DOHH2 (cell line): ENCODE data around the gene SRSF2.
"Not testable (repeated sequence)": the region's sequence is repeated elsewhere in the genome, so short reads cannot be mapped to it uniquely, and the experiment has no call there.

ENCODE experiments used
- H3F3A ChIP-seq: fragments of 200-600 bp; sonication (generic), shearing (Covaris generic); 2 replicates; pipeline ENCODE4 v1.6.0; 2016; ENCODE audit warnings: antibody characterized with exemption, mild to moderate bottlenecking; ENCODE audit not compliant: control insufficient read depth, insufficient read depth
- H3K27ac ChIP-seq: fragments of 200-600 bp; sonication (generic); 2 replicates; pipeline ENCODE4 v1.5.1; 2014; ENCODE audit warnings: low read depth, mild to moderate bottlenecking, low read length, moderate library complexity
- H3K27me3 ChIP-seq: fragments of 200-600 bp; sonication (generic); 2 replicates; pipeline ENCODE4 v1.6.1; 2014; ENCODE audit warnings: mild to moderate bottlenecking, low read length, mixed read lengths; ENCODE audit not compliant: control insufficient read depth
- H3K36me3 ChIP-seq: fragments of 200-600 bp; sonication (generic); 2 replicates; pipeline ENCODE4 v1.6.1; 2014; ENCODE audit warnings: mild to moderate bottlenecking, low read length, moderate library complexity, mixed read lengths; ENCODE audit not compliant: control insufficient read depth
- H3K4me1 ChIP-seq: fragments of 200-600 bp; sonication (generic); 2 replicates; pipeline ENCODE4 v1.6.1; 2014; ENCODE audit warnings: mild to moderate bottlenecking, low read length, mixed read lengths; ENCODE audit not compliant: control insufficient read depth
- H3K4me2 ChIP-seq: fragments of 200-600 bp; sonication (generic); 2 replicates; pipeline ENCODE4 v1.6.0; 2014; ENCODE audit warnings: mild to moderate bottlenecking, low read length, moderate library complexity
- H3K4me3 ChIP-seq: fragments of 200-600 bp; sonication (generic); 2 replicates; pipeline ENCODE4 v1.5.1; 2014; ENCODE audit warnings: mild to moderate bottlenecking, low read length, mixed read lengths
- H3K79me2 ChIP-seq: fragments of 200-600 bp; sonication (generic); 2 replicates; pipeline ENCODE4 v1.6.1; 2014; ENCODE audit warnings: mild to moderate bottlenecking, low read length, mixed read lengths; ENCODE audit not compliant: control insufficient read depth
- H3K9me2 ChIP-seq: fragments of 200-600 bp; sonication (generic); replicated peaks from 2 replicates; pipeline ENCODE4 v1.6.1; 2014; ENCODE audit warnings: mild to moderate bottlenecking, low read length, mixed read lengths; ENCODE audit not compliant: control insufficient read depth
- H3K9me3 ChIP-seq: fragments of 200-600 bp; sonication (generic); 2 replicates; pipeline ENCODE4 v1.6.1; 2014; ENCODE audit warnings: antibody characterized with exemption, low read length, mixed read lengths; ENCODE audit not compliant: control insufficient read depth, insufficient read depth
- H4K20me1 ChIP-seq: fragments of 200-600 bp; sonication (generic); 2 replicates; pipeline ENCODE4 v1.6.0; 2014; ENCODE audit warnings: low read depth, mild to moderate bottlenecking, antibody characterized with exemption, low read length, moderate library complexity; ENCODE audit not compliant: control insufficient read depth, insufficient read depth
- CTCF ChIP-seq: fragments of 200-600 bp; sonication (generic); IDR thresholded peaks from one replicate; pipeline ENCODE4 v1.5.1; 2014; ENCODE audit warnings: antibody characterized with exemption, mild to moderate bottlenecking, low read depth, low read length; ENCODE audit not compliant: poor library complexity, severe bottlenecking
- EZH2phosphoT487 ChIP-seq: fragments of 200-600 bp; sonication (generic); IDR thresholded peaks from 2 replicates; pipeline ENCODE4 v1.6.1; 2017; ENCODE audit warnings: borderline replicate concordance, mild to moderate bottlenecking, antibody characterized with exemption, low read length, moderate library complexity, mixed read lengths

SRSF2 gene

DNA sequence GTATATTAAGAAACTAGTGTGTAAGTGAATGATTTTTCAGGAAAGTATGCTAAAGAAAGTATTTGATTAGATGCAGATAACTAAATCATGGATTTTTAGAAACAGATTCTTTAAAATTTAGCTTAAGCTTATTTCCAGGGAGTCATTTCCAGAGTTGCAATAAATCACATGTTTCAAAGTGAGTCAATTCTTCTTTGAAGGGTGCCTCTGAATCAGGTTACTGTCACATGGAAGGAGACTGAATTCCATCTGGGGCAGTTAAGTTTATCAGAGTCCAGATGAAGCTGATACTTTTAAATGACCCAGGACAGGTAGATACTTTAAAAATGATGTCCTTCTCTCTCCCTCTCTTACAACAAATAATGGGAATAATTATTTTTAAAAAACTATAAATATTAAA, 5.8 kb upstream of the SRSF2 start:
- peaks cover 42% of the 10 kb centered on the region for H3K36me3 ChIP-seq
- no peak overlapping the region for H3K4me2 ChIP-seq
- no peaks in the 10 kb centered on the region for H3K9me2 ChIP-seq
- H3K4me1 ChIP-seq, result peaks cover 12% of the 10 kb centered on the region
- no peaks in the 10 kb centered on the region for H3K9me3 ChIP-seq
- no peaks in the 10 kb centered on the region for H3K27me3 ChIP-seq
- no peaks in the 10 kb centered on the region for H3F3A ChIP-seq
- TF ChIP-seq EZH2phosphoT487, result no peak
- no peak for TF ChIP-seq CTCF
- H3K4me3 ChIP-seq, result no peak overlapping the region
- peaks cover 17% of the 10 kb centered on the region for H3K79me2 ChIP-seq
- no peaks in the 10 kb centered on the region; the same call in 1 of the 2 replicates for H4K20me1 ChIP-seq
- no peak overlapping the region for H3K27ac ChIP-seq

DNA sequence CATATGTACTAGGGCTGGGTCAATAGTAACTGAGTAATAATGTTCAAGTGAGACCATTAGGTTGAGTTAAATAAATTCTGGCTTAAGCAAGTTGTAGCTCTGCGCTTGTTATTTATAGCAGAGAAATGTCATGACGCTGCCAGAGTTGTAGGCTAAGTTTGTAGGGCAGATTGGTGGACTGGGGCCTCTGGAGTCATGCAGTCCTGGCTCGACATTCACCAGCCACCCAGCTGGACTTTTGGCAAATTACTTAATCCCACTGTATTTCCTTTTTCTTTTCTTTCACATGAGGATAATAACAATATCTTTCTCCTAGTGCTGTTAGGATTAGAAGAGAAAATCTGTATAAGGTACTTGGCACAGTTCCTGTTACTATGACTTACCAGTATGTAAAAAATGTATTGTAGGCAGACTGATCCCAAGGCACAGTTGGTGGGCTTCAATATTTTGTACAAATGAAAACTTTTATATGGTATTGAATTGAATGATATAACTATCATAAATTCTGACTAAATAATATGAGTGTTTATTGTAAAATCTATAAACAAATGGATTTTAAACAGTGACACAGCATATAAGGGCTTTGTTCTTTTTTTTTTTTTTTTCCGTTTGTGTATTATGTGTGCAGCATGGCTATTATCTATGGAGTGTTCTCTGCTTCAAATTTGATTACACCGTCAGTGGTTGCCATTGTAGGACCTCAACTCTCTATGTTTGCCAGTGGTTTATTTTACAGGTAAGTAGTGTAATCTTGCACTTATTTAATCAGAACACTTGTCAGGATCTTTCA, 3.4 kb upstream of the SRSF2 start:
- Histone ChIP-seq H3K9me3 (no peaks in the 10 kb centered on the region), H3K27ac (no peak overlapping the region), H3K4me3 (no peak overlapping the region), H3K27me3 (no peaks in the 10 kb centered on the region), H4K20me1 (peaks cover 5% of the 10 kb centered on the region), H3K9me2 (no peaks in the 10 kb centered on the region), H3K4me2 (no peak overlapping the region), H3K36me3 (peaks cover 51% of the 10 kb centered on the region), H3K4me1 (peaks cover 12% of the 10 kb centered on the region), H3K79me2 (peaks cover 35% of the 10 kb centered on the region), H3F3A (peaks cover 11% of the 10 kb centered on the region)
- no peak for TF ChIP-seq EZH2phosphoT487
- TF ChIP-seq CTCF, result no peak

DNA sequence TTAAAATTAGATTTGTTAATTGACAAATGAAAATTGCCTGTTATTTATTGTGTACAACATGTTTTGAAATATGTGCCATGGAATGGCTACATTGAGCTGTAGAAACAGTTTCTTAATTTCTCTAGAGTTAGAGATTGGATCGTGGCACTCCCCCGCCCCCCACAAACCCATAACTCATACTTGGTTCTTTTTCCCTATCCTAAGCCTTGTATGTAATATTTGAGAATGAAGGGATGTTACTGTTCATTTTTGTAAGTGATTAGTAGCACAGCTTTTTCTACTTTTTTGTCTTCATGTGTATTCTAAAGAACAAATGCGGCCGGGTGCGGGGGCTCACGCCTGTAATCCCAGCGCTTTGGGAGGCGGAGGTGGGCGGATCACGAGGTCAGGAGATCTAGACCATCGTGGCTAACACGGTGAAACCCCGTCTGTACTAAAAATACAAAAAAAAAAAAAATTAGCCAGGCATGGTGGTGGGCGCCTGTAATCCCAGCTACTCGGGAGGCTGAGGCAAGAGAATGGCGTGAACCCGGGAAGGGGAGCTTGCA, 2.5 kb upstream of the SRSF2 start:
- Histone ChIP-seq H3K79me2 (peaks cover 44% of the 10 kb centered on the region), H3F3A (peaks cover 20% of the 10 kb centered on the region), H3K4me2 (peak overlapping the region; percentile 67), H4K20me1 (peaks cover 14% of the 10 kb centered on the region), H3K4me1 (peaks cover 16% of the 10 kb centered on the region), H3K4me3 (peak overlapping the region; percentile 84; the same call in 1 of the 2 replicates), H3K36me3 (peaks cover 51% of the 10 kb centered on the region)
- H3K9me2 ChIP-seq, H3K9me3 ChIP-seq, H3K27me3 ChIP-seq, H3K27ac ChIP-seq: not testable (repeated sequence)

DNA sequence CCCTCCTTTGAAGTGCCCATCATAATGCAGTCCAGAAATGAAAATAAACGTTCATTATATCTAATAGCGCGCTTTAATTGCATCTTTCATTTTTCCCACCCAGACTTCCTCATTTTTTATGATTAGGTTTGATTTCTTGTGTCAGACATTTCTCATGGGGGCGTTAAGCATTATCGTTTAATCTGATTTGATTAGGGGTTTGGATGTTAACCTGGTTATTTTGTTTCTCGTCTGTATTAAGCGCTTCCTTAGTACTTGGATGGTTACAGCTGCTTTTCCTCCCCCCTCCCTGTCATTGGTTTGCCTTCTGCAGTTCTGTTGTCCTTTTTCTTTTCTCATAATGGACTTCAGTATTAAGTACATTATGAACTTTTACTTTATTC, 1.3 kb upstream of the SRSF2 start:
- Histone ChIP-seq H3K4me3 (peak overlapping the region; percentile 84), H3K9me2 (no peaks in the 10 kb centered on the region), H3K36me3 (peaks cover 54% of the 10 kb centered on the region), H3K27me3 (no peaks in the 10 kb centered on the region), H3K9me3 (no peaks in the 10 kb centered on the region), H3K4me1 (peaks cover 28% of the 10 kb centered on the region), H3F3A (peaks cover 32% of the 10 kb centered on the region), H4K20me1 (peaks cover 26% of the 10 kb centered on the region), H3K4me2 (peak overlapping the region; percentile 67), H3K27ac (peak overlapping the region; percentile 88; the same call in 1 of the 2 replicates), H3K79me2 (peaks cover 56% of the 10 kb centered on the region)
- TF ChIP-seq EZH2phosphoT487 (no peak), CTCF (no peak)
